ENCODE measurements around the gene PPTC7. TPM values are rescaled to one million over a fixed set of nuclear protein-coding genes. Genes with fewer than 3 reads are reported as not detected.

Gene PPTC7
- total and polyA plus RNA-seq, 12 donors, result 18.9 to 162 (median 76.3) TPM

DNA sequence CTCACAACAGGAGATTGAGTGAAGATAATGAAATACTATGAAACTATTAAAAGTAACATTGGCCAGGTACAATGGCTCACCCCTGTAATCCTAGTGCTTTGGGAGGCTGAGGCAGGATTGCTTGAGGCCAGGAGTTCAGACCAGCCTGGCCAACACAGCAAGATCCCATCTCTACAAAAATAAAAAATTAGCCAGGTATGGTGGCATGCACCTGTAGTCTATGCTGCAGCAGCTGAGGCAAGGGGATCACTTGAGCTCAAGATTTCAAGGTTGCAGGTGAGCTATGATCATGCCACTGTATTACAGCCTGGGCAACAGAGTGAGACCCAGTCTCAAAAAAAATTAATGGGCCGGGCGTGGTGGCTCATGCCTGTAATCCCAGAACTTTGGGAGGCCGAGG, 66.1 kb downstream of the PPTC7 start:
- Histone ChIP-seq H3K9me3 (no peaks in the 10 kb centered on the region), H3K4me3 (no peak overlapping the region), H3K36me3 (no peaks in the 10 kb centered on the region), H3K27me3 (no peaks in the 10 kb centered on the region), H3K4me1 (peaks cover 0 to 5% (median 0%) of the 10 kb centered on the region in 9 donors), H3K27ac (no peak overlapping the region)
- intact Hi-C loops (cut with DNase I), result loop anchor here in 4 of 10 donors (10.0 kb wide), 4 partner anchors 62 to 368 kb away; partner anchors contain the start of gene ARPC3 (in 1 of the 4)
- TF ChIP-seq CTCF (IDR thresholded peaks at IDR 0.05), result no peak
- DNase-seq (no peak), ATAC-seq (no peak)
- WGBS, 2 donors, result 90 to 94% methylated on average over 3 of the region's 3 CpGs

DNA sequence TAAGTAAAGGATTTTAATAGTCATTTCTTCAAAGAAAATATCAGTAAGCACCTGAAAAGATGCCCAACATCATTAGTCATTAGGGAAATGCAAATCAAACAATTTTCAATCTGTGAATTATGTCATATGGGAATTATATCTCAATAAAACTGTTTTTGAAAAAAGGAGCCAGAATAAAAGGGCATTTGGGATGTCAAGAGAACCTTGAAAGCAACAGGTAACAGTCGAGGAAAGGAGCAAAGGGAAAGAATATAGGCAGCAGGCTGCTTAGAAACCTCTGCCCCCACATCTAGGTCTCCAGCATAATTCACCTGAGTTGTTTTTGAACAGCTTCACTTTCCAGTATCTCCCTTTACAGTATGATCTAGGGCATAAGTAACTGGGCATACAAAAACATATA, 68.8 kb downstream of the PPTC7 start:
- intact Hi-C loops (cut with DNase I), result loop anchor here in 9 of 10 donors (5.0 to 10.0 kb wide), 8 partner anchors 60 to 373 kb away; partner anchors contain the start of gene ARPC3 (in 1 of the 9)
- no peak for TF ChIP-seq CTCF (IDR thresholded peaks at IDR 0.05)
- WGBS, 2 donors, result 84 to 100% methylated on average over 1 of the region's 1 CpG

DNA sequence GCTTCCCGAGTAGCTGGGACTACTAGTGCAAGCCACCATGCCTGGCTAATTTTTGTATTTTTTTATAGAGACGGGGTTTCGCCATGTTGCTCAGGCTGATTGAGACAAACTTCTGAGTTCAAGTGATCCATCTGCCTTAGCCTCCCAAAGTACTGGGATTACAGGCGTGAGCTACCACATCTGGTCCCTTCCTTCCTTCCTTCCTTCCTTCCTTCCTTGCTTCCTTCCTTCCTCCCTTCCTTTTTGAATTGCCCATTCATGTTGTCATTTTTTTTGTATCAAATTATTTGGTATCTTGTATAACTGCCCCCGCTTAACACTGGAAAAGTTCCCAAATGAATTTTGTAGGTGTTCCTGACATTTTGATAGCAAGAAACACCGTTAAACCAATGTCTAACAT, 69.3 kb downstream of the PPTC7 start:
- no peaks in the 10 kb centered on the region for H3K36me3 ChIP-seq
- H3K4me1 ChIP-seq, result peaks cover 0 to 5% (median 0%) of the 10 kb centered on the region in 9 donors
- H3K9me3 ChIP-seq, result no peaks in the 10 kb centered on the region
- no peak for TF ChIP-seq CTCF (IDR thresholded peaks at IDR 0.05)
- intact Hi-C loops (cut with DNase I), result loop anchor here (2.0 to 10.0 kb wide), 10 partner anchors 59 to 373 kb away; partner anchors contain the start of gene ARPC3 (in 1 of the 10)
- no peak for ATAC-seq
- no peak overlapping the region for H3K4me3 ChIP-seq
- H3K27me3 ChIP-seq, result no peaks in the 10 kb centered on the region
- H3K27ac ChIP-seq, result no peak overlapping the region
- WGBS, 2 donors, result 66 to 68% methylated on average over 6 of the region's 6 CpGs
- DNase-seq, result no peak

More for the DNA sequence above, 68.8 kb downstream of the PPTC7 start:
- Histone ChIP-seq H3K36me3 (no peaks in the 10 kb centered on the region), H3K27ac (no peak overlapping the region), H3K4me3 (no peak overlapping the region), H3K27me3 (no peaks in the 10 kb centered on the region), H3K4me1 (peaks cover 0 to 5% (median 0%) of the 10 kb centered on the region in 9 donors), H3K9me3 (no peaks in the 10 kb centered on the region)
- ATAC-seq (no peak), DNase-seq (no peak)

GRCh38 chr12:110508071-110508586, 75.0 kb downstream of the PPTC7 start:
- ATAC-seq, result no peak
- WGBS, 2 donors, result 85 to 89% methylated on average over 4 of the region's 4 CpGs
- intact Hi-C loops (cut with DNase I), result loop anchor here in 3 of 10 donors (10.0 kb wide), 2 partner anchors 187 to 317 kb away; no protein-coding TSS in a partner anchor
- no peak for DNase-seq
- H3K4me1 ChIP-seq, result peaks cover 0 to 5% (median 0%) of the 10 kb centered on the region in 9 donors
- H3K36me3 ChIP-seq, result no peaks in the 10 kb centered on the region
- TF ChIP-seq CTCF (IDR thresholded peaks at IDR 0.05), result no peak
- H3K27me3 ChIP-seq, result no peaks in the 10 kb centered on the region
- H3K4me3 ChIP-seq, result no peak overlapping the region
- H3K27ac ChIP-seq, result no peak overlapping the region
- no peaks in the 10 kb centered on the region for H3K9me3 ChIP-seq

Data from heart right ventricle (tissue), 16 donors.